ENCODE data around the gene CEND1.

Gene CEND1

GRCh38 chr11:794766-795633, 5.1 kb upstream of the CEND1 start:
- DNase-seq (ENCODE audit: low spot score) = no peak

GRCh38 chr11:794013-794765, 4.3 kb upstream of the CEND1 start:
- no peak for DNase-seq (ENCODE audit: low spot score)

DNA sequence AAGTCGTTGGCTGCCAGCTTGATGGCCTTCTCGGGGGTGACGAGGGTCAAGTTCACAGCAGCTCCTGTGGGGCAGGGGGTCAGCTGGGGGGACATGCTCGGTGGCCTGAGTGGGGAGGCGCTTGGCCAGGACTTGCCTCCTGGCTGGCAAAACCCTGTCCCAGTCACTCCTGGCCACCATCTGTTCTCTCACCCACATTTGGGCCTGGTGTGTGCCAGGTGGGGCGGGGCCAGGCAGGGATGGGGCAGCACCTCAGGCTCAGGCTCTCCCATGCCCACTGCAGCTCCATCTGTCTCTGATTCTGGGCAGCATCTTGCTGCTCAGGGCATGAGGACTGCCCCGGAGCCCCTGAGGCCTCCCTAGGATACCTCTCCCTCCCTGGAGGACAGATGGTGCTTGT, 3.7 kb upstream of the CEND1 start:
- no peak for DNase-seq (ENCODE audit: low spot score)

DNA sequence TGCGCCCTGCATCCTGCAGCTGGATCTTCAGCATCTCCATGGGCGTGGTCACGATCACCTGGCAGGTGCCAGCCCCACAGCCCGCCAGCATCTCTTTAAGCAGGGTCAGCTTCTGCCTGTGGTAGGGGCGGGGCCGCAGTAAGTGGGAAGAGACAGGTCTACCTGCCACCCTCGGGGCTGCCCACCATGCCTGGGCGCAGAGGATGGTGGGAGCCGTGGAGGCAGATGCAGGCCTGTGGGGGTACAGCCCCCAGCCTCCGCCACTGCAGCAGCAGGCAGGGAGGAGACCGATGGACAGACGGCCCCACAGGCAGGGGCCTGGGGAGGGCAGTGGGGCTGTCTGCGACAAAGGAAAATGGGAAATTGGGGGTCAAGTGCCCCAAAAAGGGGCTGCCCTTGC, 3.0 kb upstream of the CEND1 start:
- no peak for DNase-seq (ENCODE audit: low spot score)

GRCh38 chr11:792535-792821, 2.6 kb upstream of the CEND1 start:
- no peak for DNase-seq (ENCODE audit: low spot score)

DNA sequence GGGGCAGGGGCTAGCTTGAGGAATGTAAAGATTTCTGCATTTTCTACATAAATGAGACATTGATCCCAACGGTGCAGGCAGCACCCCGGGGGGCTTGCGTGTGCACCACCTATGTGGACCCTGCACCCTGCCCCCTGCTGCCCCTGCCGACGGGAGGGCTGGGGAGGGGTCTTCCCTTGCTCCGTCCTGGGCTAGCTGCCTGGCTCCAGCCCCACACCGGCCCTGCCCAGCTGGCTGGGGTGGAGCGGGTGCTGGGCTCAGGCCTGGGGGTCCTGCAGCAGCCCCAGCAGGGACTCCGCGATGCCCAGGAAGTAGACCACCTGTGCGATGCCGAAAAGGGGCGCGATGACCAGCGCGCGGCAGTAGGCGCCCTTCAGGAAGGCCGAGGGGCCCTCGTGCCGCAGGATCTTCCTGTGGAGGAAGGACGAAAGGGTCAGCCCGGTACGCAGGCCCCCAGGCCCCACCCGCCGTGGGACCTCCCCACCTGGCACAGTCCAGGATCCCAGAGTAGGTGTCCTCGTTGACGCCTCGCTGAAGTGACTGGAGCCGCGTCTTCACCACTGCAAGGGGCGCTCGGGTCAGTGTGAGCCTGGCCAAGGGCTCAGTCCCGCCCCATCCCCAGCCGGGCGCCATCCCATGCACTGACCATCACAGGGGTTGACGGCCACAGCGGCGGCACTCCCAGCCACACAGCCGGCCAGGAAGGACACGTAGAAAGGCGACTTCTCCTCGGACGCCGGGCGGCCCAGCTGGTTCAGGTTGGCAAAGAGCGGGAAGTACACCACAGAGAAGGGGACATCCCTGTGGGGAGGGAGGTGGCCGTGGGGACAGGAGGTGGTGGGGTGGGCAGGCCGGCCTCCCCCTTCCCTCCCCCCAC, 2.0 kb upstream of the CEND1 start:
- DNase-seq (ENCODE audit: low spot score) = no peak

GRCh38 chr11:790721-791564, 1.1 kb upstream of the CEND1 start:
- no peak for DNase-seq (ENCODE audit: low spot score)

- no peak for DNase-seq (ENCODE audit: low spot score)
These were observed 643 bp downstream of the CEND1 start for GRCh38 chr11:788953-789940.

- DNase-seq (ENCODE audit: low spot score) = no peak
These were observed 1.8 kb downstream of the CEND1 start for GRCh38 chr11:788009-788640.

- no peak for DNase-seq (ENCODE audit: low spot score)
These were observed 2.7 kb downstream of the CEND1 start for GRCh38 chr11:787084-787675.

- no peak for DNase-seq (ENCODE audit: low spot score)
These were observed 3.4 kb downstream of the CEND1 start for GRCh38 chr11:786235-787083.

GRCh38 chr11:783581-784015, 6.3 kb downstream of the CEND1 start:
- DNase-seq (ENCODE audit: low spot score) = no peak

DNA sequence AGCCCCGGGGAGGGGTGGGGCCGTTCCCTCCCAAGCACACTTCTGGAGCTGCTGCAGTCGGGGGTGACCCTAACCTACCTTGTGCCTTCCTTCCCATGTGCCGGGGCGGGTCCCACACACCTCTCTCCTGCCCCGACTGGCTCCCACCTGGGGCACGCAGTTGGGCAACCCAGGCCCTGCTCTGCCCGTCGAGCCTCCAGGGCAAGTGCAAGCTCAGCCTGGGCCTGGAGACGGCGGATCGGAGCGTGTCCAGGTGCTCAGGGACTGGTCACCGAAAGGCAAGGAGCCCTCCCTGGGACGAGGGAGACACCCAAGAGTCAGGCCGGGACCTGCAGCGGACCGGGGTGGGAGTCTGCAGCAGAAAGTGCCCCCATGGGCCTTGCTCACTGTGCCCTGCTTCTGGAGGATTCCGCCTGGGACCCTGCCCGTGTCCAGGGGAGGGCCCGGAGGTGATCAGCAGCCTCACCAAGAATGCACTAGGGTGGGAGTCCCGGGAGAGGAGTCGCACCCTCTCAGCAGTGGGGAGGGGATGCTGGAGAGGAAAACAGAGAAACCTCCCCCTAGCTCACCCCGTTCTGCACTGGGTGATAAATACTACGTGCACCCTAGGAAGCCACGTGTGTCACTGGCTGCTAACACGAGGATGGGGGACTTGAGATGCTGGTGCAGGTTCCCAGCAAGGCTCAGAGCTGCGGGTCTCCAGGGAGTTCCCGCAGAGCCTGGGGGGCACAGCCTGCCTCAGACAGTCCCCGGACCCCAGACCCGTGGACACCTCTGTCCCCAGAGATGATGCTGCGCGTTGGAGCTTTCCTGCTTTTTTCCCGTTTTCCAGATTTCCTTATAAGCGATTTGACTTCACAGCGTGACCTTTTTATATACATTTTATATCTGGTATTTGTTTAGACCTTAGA, 7.4 kb downstream of the CEND1 start:
- no peak for DNase-seq (ENCODE audit: low spot score)

- DNase-seq (ENCODE audit: low spot score) = no peak
These were observed 9.8 kb downstream of the CEND1 start for GRCh38 chr11:779955-780532.

DNA sequence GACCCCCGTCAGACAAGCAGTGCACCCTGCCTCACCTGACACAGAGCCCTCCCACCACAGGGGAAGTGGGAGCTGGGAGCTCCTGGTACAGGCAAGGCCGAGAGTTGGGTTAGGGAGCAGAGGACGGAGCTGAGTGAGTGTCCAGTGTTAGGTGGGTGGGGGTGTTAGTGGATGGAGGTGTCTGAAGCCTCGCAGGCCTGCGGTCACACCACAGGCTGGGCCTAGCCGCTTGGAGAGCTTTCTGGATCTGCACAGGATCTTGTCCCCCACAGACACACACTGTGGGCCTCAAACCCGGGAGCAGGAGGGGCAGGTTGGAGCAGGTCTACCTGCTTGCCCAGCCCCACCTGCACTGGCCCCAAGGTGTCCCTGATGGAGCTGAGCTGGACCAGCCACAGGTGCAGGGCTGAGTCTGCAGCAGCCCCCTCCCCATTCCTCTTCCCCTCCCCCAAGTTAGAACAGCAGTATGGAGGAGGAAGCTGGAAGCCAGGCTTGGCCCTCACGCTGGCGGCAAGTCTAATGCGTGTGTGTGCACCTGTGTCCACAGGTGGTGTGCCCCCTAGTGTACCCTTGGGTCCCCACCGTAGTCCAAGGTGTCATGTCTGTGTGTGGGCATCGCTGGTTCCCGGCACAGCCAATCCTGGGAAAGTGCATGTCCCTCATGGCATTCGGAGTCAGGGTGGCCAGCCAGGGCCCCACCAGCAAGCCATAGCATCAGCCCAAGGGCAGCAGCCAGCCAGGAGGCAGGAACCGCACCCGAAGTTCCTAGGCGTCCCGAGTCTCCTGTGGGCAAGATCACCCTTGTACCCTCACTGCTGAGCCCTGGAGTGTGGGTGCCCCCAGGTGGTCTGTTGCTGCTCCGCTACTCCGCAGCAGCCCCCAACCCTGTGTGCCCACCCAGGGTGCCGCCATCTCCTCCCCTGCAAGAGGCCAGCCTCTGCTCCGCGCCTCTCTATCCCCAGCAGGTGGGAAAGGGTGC, 10.6 kb downstream of the CEND1 start:
- DNase-seq (ENCODE audit: low spot score) = no peak

Data from germinal center (tissue), 1 donor.